Stomach (tissue), 9 donors: ENCODE measurements around the gene TMTC1. TPM values are rescaled to one million over a fixed set of nuclear protein-coding genes. Genes with fewer than 3 reads are reported as not detected.

Experiments
- DNase-seq, 2 donors: peaks; one replicate each; pipeline versions ENCODE4 v3.0.0 to v3.0.0-alpha.2; 2013 to 2019
- H3K27ac ChIP-seq, 5 donors: fragments of 200-600 bp in 4 of 5; sonication (generic) in 4 of 5; one replicate each; pipeline ENCODE4 v1.5.1; 2013 to 2019; ENCODE audit warnings: mild to moderate bottlenecking in 1 of 5, moderate library complexity in 1 of 5
- H3K27me3 ChIP-seq, 3 donors: fragments of 200-600 bp; sonication (generic); one replicate each; pipeline ENCODE4 v1.5.1; 2017 to 2019; ENCODE audit warnings: mixed run types in 1 of 3
- H3K36me3 ChIP-seq, 4 donors: fragments of 200-600 bp; sonication (generic); 1 replicate in 3 of 4; 2 replicates in 1 of 4; pipeline ENCODE4 v1.5.1; 2016 to 2019
- H3K4me1 ChIP-seq, 4 donors: fragments of 200-600 bp; sonication (generic); one replicate each; pipeline ENCODE4 v1.5.1; 2016 to 2019
- H3K4me3 ChIP-seq, 4 donors: fragments of 200-600 bp; sonication (generic) in 3 of 4; one replicate each; pipeline ENCODE4 v1.5.1; 2016 to 2019; ENCODE audit warnings: mild to moderate bottlenecking in 1 of 4
- H3K9me3 ChIP-seq, 4 donors: fragments of 200-600 bp; sonication (generic); one replicate each; pipeline ENCODE4 v1.5.1; 2016 to 2019
- EP300 ChIP-seq: sonication (generic); formaldehyde crosslinking; IDR thresholded peaks from one replicate; pipeline ENCODE4 v1.6.1; 2017; ENCODE audit warnings: antibody characterized with exemption
- POLR2A ChIP-seq, 4 donors: fragments of 450-650 bp; IDR thresholded peaks; one replicate each; pipeline ENCODE4 v1.6.1; 2016; ENCODE audit warnings: antibody characterized with exemption in 4 of 4, control low read depth in 2 of 4, mild to moderate bottlenecking in 1 of 4, moderate library complexity in 1 of 4
- POLR2AphosphoS5 ChIP-seq, 3 donors: sonication (generic); formaldehyde crosslinking; IDR thresholded peaks; one replicate each; pipeline ENCODE4 v1.6.1; 2016; ENCODE audit warnings: antibody characterized with exemption in 3 of 3
- WGBS, 5 donors: extraction: QIAGEN DNeasy Blood & Tissue Kit in 3 of 5; methylation state at CpG; one replicate each; pipeline versions ENCODE4 v1.1.5 to v1.1.7; 2013 to 2018; 5-methylcytosine and 5-hydroxymethylcytosine counted together
- intact Hi-C: fragments of 100-400 bp; cut with DNase I; formaldehyde crosslinking; loops from one replicate; pipeline ENCODE4 v1.15.1; 2023; ENCODE audit warnings: low total_unique reads
- polyA plus RNA-seq, 3 donors: library from polyadenylated mRNA; stranded (reverse); fragments of 200-250 nt; gene quantifications; one replicate each; pipeline ENCODE4 v1.2.3, GENCODE V29; 2013
- total RNA-seq, 5 donors: library from RNA; depleted of rRNA; stranded (reverse); fragments of >200 nt; gene quantifications; one replicate each; pipeline versions ENCODE4 v1.1.0 to v1.2.3, GENCODE V29; 2014 to 2016
- TF ChIP-seq, protein P1 (sequence below), 7 experiments: fragments of 450-650 bp in 4 of 7; fragments of 200-600 bp in 3 of 7; sonication (generic) in 3 of 7; IDR thresholded peaks; one replicate each; pipeline ENCODE4 v1.5.1; 2016 to 2019; ENCODE audit warnings: antibody characterized with exemption in 7 of 7, control low read depth in 2 of 7, mild to moderate bottlenecking in 1 of 7
- donor health status: healthy with polysubstance abuse.
- donor health status: Bipolar disorder and iron deficiency.
- donor health status: healthy.

The TMTC1 gene
- total and polyA plus RNA-seq, 8 donors, result 1.5 to 76.8 (median 19.1) TPM

DNA sequence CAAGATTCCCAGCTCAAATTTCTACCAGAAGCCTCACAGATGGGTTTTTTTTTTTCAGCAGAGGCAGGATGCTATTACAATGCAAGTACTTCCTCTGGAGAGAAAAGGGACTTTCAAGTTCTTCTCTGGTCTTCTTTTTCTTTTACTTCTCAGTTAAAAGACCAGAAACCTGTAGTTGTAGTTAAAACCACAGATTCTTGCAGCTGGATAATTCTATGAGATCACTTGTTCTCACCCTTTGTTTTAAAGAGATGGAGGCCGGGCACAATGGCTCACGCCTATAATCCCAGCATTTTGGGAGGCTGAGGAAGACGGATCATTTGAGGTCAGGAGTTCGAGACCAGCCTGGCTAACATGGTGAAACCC, 238.7 kb downstream of the TMTC1 start:
- Histone ChIP-seq H3K4me3 (no peak overlapping the region), H3K4me1 (peaks cover 0 to 24% (median 5%) of the 10 kb centered on the region in 4 donors), H3K36me3 (no peaks in the 10 kb centered on the region), H3K27ac (no peak overlapping the region), H3K9me3 (no peaks in the 10 kb centered on the region), H3K27me3 (no peaks in the 10 kb centered on the region)
- 84 to 93% (median 87%) methylated on average over 4 of the region's 4 CpGs for WGBS, 5 donors
- no peak for DNase-seq
- intact Hi-C loops, result no loop called here
- TF ChIP-seq, protein P1, sequence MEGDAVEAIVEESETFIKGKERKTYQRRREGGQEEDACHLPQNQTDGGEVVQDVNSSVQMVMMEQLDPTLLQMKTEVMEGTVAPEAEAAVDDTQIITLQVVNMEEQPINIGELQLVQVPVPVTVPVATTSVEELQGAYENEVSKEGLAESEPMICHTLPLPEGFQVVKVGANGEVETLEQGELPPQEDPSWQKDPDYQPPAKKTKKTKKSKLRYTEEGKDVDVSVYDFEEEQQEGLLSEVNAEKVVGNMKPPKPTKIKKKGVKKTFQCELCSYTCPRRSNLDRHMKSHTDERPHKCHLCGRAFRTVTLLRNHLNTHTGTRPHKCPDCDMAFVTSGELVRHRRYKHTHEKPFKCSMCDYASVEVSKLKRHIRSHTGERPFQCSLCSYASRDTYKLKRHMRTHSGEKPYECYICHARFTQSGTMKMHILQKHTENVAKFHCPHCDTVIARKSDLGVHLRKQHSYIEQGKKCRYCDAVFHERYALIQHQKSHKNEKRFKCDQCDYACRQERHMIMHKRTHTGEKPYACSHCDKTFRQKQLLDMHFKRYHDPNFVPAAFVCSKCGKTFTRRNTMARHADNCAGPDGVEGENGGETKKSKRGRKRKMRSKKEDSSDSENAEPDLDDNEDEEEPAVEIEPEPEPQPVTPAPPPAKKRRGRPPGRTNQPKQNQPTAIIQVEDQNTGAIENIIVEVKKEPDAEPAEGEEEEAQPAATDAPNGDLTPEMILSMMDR (IDR thresholded peaks at IDR 0.05), result no peak
- TF ChIP-seq POLR2A (IDR thresholded peaks at IDR 0.05), result no peak
- no peak for TF ChIP-seq POLR2AphosphoS5 (IDR thresholded peaks at IDR 0.05)
- TF ChIP-seq EP300, result no peak

- peaks cover 0 to 24% (median 5%) of the 10 kb centered on the region in 4 donors for H3K4me1 ChIP-seq
- DNase-seq, result no peak
- WGBS, 5 donors, result 81 to 90% (median 85%) methylated on average over 6 of the region's 6 CpGs
- TF ChIP-seq POLR2AphosphoS5 (IDR thresholded peaks at IDR 0.05) (no peak), POLR2A (IDR thresholded peaks at IDR 0.05) (no peak), EP300 (no peak)
- TF ChIP-seq, protein P1 (IDR thresholded peaks at IDR 0.05), result no peak
- H3K27ac ChIP-seq, result no peak overlapping the region
- no peaks in the 10 kb centered on the region for H3K36me3 ChIP-seq
- intact Hi-C loops, result no loop called here
- no peak overlapping the region for H3K4me3 ChIP-seq
- H3K27me3 ChIP-seq, result no peaks in the 10 kb centered on the region
- H3K9me3 ChIP-seq, result no peaks in the 10 kb centered on the region
Measured at GRCh38 chr12:29544428-29545101, 239.2 kb downstream of the TMTC1 start.

- Histone ChIP-seq H3K9me3 (no peaks in the 10 kb centered on the region), H3K27me3 (no peaks in the 10 kb centered on the region), H3K4me1 (peaks cover 0 to 24% (median 5%) of the 10 kb centered on the region in 4 donors), H3K36me3 (no peaks in the 10 kb centered on the region), H3K27ac (peak overlapping the region in 3 of 5 donors; percentile 27 to 68 (median 55)), H3K4me3 (no peak overlapping the region)
- intact Hi-C loops, result no loop called here
- DNase-seq, result no peak
- TF ChIP-seq POLR2A (IDR thresholded peaks at IDR 0.05), result no peak
- TF ChIP-seq POLR2AphosphoS5 (IDR thresholded peaks at IDR 0.05), result peak in 1 of 3 donors; percentile 7
- 47 to 63% (median 58%) methylated on average over 4 of the region's 4 CpGs for WGBS, 5 donors
Measured at GRCh38 chr12:29543036-29543435, 240.7 kb downstream of the TMTC1 start.

DNA sequence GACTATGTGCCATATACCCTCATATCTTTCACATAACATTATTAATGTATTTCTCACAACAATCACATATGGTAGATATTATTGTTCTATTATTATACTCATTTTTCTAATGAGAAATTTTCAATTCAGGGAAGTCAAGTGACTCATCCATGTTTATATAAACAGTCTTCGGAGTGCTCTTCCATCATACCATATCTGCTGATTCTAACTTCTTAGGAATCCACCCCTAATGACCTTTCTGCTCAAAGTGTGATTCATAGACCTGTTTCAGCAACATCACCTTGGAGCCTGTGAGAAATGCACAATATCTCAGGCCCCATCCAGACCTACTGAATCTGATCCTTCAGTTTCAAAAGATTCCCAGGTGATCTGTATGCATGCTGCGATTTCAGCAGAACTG, 246.4 kb downstream of the TMTC1 start:
- TF ChIP-seq, protein P1 (IDR thresholded peaks at IDR 0.05), result no peak
- TF ChIP-seq POLR2A (IDR thresholded peaks at IDR 0.05) (no peak), POLR2AphosphoS5 (IDR thresholded peaks at IDR 0.05) (no peak), EP300 (no peak)
- H3K9me3 ChIP-seq, result no peaks in the 10 kb centered on the region
- peaks cover 0 to 6% (median 0%) of the 10 kb centered on the region in 4 donors for H3K36me3 ChIP-seq
- H3K27ac ChIP-seq, result no peak overlapping the region
- no peaks in the 10 kb centered on the region for H3K4me1 ChIP-seq
- H3K27me3 ChIP-seq, result no peaks in the 10 kb centered on the region
- no peak for DNase-seq
- WGBS, 5 donors, result 64 to 76% (median 74%) methylated on average over 2 of the region's 2 CpGs
- intact Hi-C loops, result no loop called here
- no peak overlapping the region for H3K4me3 ChIP-seq

- H3K27ac ChIP-seq, result no peak overlapping the region
- no peak for TF ChIP-seq POLR2A (IDR thresholded peaks at IDR 0.05)
- TF ChIP-seq EP300, result no peak
- TF ChIP-seq, protein P1 (IDR thresholded peaks at IDR 0.05), result no peak
- no peak for DNase-seq
- 79 to 90% (median 88%) methylated on average over 2 of the region's 2 CpGs for WGBS, 5 donors
- H3K36me3 ChIP-seq, result peaks cover 0 to 6% (median 0%) of the 10 kb centered on the region in 4 donors
- no peaks in the 10 kb centered on the region for H3K9me3 ChIP-seq
- H3K4me3 ChIP-seq, result no peak overlapping the region
- H3K4me1 ChIP-seq, result no peaks in the 10 kb centered on the region
- intact Hi-C loops, result no loop called here
- no peaks in the 10 kb centered on the region for H3K27me3 ChIP-seq
Measured at GRCh38 chr12:29534935-29535334, 248.8 kb downstream of the TMTC1 start.
